K562 (cell line): ENCODE measurements around the gene TSR3.

Experiments
- CBFB ChIP-seq: sonication (generic); formaldehyde crosslinking; IDR thresholded peaks from 2 replicates; pipeline ENCODE4 v1.4.0; 2020; ENCODE audit warnings: mild to moderate bottlenecking, missing genetic modification reagents
- EHMT2 ChIP-seq: fragments of 450-650 bp; IDR thresholded peaks from 2 replicates; pipeline ENCODE4 v1.6.1; 2018; ENCODE audit warnings: antibody characterized with exemption
- ELF4 ChIP-seq: fragments of 450-650 bp; formaldehyde crosslinking; IDR thresholded peaks from 2 replicates; pipeline ENCODE4 v1.4.0; 2022; ENCODE audit warnings: missing genetic modification characterization
- POLR2A ChIP-seq: fragments of 450-650 bp; conservative IDR thresholded peaks from 2 replicates; pipeline ENCODE4 v1.6.1; 2016
- RAD21 ChIP-seq, 2 experiments: fragments of 250-450 bp in 1 of 2; fragments of 450-650 bp in 1 of 2; sonication (Bioruptor Pico) in 1 of 2; formaldehyde crosslinking in 1 of 2; IDR thresholded peaks in 1 of 2; conservative IDR thresholded peaks in 1 of 2; 2 replicates each; pipeline versions ENCODE4 v1.4.0 to v1.8.0; 2020 to 2022; ENCODE audit warnings: mild to moderate bottlenecking in 2 of 2, moderate library complexity in 1 of 2
- TAF15 ChIP-seq: fragments of 200-400 bp; formaldehyde crosslinking; IDR thresholded peaks from 2 replicates; pipeline ENCODE4 v1.6.1; 2017; ENCODE audit warnings: mild to moderate bottlenecking, low read depth, low read length, moderate library complexity
- ZNF77 ChIP-seq: fragments of 250-450 bp; sonication (Bioruptor Pico); IDR thresholded peaks from 2 replicates; pipeline ENCODE4 v1.5.0; 2020

GRCh38 chr16:1351582-1352362 is at the start of gene TSR3, which contains the start of gene GNPTG:
- TF ChIP-seq EHMT2, result no peak
- TF ChIP-seq ELF4 (CRISPR knock-in tag), result no peak
- no peak for TF ChIP-seq CBFB
- TF ChIP-seq POLR2A, result peak; percentile 29; the same call in 1 of the 2 replicates
- no peak for TF ChIP-seq ZNF77 (CRISPR knock-in tag)
- TF ChIP-seq RAD21 (CRISPR knock-in tag; conservative IDR thresholded peaks at IDR 0.05 in 1 of 2, IDR thresholded peaks at IDR 0.05 in 1 of 2), result no peak
- TF ChIP-seq TAF15, result no peak
